NK-92 (cell line): Measurements from ENCODE around the gene HSD11B1L.
"Not testable (repeated sequence)": the region's sequence is repeated elsewhere in the genome, so short reads cannot be mapped to it uniquely, and the experiment has no call there.

Source experiments
- DNase-seq: peaks from one replicate; lab custom pipeline; 2025; ENCODE audit not compliant: unreplicated experiment; lab: John Stamatoyannopoulos, UW

The HSD11B1L gene

DNA sequence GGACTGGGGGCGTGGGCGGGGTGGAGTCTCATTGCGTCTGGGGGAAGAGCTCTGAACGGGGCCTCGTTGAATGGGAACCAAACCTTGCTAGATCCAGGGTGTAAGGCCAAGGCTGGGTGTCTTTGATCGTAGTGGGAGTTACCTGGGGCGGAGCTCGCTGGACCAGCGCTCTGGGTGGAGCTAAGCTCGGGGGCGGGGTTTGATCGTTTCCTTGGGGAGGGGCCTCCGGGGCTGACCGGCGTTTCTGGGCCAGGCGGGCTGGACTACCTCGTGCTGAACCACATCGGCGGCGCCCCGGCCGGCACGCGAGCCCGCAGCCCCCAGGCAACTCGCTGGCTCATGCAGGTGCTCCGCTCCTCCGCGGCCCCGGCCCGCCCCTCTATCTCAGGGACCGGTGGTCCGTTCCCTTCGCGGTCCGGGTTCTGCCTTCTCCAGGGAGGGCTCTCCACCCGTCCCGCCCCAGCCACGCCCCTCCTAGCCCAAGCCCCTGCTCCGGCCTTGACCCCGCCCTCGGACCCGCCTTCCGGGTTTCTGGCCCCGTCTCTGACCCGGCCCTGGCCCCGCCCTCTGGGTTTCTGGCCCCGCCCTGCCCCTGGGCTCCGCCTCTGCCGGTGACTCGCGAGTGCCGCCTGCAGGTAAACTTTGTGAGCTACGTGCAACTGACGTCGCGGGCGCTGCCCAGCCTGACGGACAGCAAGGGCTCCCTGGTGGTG lies 6.0 kb downstream of the HSD11B1L start:
- peak; percentile 48 for DNase-seq

DNA sequence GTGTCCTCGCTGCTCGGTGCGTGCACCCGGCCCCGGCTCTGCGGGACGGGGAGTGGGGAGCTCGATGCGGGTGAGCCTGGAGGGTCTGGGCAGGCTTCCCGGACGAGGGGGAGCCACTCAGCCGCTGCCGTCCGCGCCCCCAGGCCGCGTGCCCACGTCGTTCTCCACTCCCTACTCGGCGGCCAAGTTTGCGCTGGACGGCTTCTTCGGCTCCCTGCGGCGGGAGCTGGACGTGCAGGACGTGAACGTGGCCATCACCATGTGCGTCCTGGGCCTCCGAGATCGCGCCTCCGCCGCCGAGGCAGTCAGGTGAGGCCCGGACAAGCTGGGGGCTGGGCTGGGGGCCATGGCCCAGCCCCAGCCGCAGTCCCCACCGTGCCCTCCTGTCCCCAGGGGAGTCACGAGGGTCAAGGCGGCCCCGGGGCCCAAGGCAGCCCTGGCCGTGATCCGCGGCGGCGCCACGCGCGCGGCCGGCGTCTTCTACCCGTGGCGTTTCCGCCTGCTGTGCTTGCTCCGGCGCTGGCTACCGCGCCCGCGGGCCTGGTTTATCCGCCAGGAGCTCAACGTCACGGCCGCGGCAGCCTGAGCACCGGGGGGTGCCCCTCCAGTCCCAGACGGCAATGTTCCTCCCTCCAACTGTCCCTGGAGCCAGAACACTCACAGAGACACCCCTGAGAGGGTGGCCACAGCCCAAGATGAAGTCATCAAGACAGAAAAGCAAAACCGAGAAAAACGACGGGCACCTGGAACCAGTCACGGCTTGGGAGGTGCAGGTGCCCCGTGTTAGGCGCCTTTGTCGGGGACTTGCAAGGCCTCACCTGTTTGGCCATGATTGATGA lies 6.8 kb downstream of the HSD11B1L start:
- DNase-seq = no peak

- not testable (repeated sequence) for DNase-seq
Observed at GRCh38 chr19:5688262-5688881, 7.5 kb downstream of the HSD11B1L start.

DNA sequence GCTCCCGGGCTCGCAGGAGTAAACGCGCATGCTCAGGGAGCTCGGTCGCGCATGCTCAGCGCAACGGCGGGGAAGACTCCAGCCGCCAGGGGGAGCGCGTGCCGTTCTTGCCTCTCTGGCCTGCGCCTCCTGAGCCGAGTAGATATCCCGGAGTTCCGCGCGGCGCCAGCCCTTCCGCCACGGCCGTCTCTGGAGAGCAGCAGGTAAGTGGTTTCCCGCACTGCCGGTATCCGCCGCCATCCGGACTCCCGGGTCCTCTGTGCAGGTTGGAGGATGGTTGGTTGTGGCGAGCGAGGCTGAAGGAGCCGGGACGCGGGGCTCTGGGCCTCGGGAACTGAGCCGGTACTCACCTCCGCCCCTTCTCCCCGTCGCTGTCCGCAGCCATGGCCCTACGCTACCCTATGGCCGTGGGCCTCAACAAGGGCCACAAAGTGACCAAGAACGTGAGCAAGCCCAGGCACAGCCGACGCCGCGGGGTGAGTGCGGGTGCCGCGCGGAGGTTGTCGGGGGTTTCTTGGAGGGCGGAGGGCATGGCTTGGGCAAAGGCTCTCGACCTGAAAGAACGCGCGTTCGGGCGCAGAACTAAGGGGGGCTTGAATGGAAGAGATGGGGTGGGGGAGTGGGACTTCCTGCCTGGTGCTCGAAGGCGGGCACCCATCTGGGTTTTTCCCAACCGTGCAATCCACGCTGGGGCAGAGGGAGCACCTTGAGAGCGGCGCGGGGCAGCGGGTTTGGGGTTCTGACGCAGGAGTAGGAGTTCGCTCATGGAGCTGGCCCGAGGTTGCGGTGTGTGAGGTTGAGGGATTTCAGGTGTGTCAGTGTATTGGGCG lies 9.5 kb downstream of the HSD11B1L start, which contains the start of gene RPL36:
TSS of gene RPL36 (plus strand) at position 171 of the 830 bp plus-strand sequence. CDS start at position 384, 213 bp downstream.
- DNase-seq = peak; percentile 94

DNA sequence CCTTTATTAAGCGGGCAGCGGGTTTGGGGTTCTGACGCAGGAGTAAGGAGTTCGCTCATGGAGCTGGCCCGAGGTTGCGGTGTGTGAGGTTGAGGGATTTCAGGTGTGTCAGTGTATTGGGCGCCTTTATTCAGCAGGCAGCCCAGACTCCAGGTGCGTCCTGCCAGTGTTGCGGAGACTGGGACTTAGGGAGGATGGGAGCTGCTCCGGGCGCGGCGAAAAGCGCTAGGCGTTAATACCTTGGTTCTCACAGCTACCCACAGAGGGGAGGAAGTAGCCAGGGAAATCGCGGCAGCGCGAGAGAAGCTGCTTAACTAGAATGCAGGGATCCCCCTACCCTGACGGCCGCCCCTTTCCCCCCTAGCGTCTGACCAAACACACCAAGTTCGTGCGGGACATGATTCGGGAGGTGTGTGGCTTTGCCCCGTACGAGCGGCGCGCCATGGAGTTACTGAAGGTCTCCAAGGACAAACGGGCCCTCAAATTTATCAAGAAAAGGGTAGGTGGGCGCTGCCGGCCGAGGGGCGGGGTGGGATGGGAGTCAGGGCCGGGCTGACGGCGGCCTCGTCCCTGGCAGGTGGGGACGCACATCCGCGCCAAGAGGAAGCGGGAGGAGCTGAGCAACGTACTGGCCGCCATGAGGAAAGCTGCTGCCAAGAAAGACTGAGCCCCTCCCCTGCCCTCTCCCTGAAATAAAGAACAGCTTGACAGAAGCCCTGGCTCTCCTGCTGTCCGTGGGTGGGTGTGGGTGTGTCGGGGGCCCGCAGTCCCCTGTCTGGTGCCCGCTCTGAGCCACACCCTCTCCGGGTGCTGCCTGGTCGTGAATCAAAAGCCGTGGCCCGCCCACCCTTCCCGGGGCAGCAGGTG lies 10.4 kb downstream of the HSD11B1L start:
- no peak for DNase-seq

- DNase-seq = no peak
Observed at GRCh38 chr19:5691822-5692722, 11.2 kb downstream of the HSD11B1L start.

DNA sequence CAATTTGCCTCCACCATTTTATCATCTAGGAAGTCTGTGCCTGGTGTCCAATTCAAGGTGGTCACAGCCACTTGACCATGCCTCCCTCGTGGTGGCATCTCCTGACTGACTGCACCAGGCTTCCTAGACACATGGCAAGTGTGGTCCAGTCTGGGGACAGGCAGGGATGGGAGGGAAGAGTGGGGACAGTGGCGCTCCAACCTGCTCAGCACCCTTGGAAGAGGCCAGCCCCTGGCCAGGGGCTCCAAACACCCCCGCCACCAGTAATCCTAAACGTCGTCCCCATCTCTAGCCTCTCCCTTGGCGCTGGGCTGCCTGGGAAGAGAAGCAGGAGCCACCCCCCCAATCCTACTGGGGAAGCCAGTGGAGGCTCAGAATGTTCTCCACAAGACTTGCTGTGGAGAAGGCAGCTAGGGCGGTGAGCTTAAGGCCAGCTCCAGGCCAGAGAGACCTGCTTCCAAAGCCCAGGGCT lies 11.9 kb downstream of the HSD11B1L start:
- no peak for DNase-seq

DNA sequence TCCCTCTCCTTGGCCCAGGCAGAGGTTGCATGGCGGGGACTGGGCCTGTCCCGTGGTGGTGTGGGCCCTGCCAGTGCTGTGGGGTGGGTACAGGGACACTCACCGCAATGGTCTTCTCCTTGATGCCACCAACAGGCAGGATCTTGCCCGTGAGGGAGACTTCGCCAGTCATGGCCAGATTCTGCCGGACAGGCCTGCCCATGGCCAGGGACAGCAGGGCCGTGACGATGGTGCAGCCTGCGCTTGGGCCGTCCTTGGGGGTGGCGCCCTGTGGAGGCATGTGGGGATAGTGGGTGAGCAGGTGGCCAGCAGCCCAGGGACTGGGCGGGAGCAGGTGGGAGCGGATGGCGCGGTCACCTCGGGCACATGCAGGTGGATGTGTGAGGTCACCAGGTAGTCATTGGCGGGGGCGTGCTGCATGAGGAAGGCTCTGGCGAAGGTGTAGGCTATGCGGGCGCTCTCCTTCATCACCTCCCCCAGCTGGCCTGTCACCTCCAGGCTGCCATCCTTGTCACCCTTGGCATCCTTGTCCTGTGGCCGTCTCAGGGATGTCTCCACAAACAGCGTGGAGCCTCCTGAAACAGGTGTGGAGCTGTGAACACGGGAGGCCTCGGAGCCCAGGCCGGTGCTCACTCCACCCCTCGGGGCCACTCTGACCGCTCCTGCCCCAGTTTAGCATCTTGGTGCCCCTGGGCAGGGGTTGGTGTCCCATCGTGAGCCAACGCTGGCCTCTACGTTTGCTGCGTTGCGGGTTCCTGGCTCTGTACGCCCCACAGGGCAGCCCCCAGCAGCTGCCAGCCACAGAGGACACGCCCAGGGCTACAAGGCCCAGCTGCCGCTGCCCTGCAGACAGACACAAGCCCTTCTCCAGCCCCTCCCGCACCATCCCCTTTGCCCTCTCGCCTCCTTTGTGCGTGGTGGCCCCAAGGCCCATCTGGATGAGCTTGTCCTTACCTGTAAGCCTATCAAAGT lies 12.7 kb downstream of the HSD11B1L start:
- no peak for DNase-seq

DNA sequence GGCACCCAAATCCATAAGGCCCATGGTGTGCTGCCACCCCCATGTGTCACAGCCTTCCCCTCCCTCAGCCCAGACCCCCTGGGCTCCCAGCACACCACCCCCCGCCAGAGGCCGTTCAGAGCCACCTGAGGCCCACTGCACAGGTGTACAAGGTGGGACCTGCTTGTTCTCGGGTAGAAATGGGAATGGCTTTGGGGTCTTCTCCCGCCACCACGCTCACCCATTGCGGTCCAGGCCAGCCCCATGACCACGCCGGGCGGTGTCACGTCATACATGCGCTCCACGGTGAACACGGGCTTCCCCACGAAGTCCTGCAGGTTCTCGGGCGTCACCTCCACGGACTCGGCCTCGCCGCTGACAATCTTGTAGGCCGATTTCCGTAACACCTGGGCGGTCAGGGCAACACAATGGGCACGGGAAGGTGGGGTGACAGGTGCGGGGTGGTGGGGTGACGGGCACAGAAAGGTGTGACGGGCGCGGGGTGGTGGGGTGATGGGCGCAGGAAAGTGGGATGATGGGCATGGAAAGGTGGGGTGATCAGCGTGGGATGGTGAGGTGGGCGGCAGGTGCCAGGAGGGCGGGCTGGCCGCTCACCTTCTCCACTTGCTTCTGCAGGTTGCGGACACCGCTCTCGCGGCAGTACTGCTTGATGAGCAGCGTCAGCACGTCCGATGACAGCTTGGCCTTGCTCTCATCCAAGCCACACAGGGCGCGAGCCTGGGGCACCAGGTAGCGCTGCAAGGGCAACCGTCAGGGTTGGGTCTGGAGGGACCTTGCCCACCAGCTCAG lies 13.5 kb downstream of the HSD11B1L start:
- DNase-seq = no peak

DNA sequence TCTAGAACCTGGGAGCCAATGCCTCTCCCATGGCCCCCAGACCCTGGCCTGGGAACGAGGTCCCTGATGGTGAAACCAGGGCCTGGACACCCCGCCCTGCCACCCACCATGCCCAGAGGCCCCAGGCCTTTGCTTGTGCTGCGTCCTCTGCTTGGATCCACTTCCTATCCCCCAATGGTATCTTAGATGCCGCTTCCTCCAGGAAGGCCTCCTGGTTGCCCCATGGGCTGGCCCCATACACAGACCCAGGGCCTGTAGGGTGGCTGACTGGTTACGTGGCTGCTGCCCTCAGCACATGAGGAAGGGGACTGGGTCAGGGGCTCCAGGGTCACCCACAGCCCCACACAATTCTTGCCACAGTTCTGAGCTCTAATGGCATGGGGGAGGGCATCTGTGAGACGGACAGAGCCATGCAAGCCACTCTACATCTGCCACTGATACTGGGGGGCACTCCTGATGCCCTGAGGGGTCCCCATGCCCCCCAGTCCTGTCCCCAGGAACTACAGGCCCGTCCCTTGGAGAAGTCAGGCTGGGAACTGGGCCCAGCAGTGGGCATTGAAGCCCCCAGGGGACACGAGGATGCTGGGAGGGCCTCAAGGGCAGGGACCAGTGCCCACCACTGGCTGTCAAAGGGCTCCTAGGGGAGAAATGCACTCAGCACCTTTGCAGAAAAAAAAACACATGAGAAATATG lies 14.3 kb downstream of the HSD11B1L start:
- no peak for DNase-seq

DNA sequence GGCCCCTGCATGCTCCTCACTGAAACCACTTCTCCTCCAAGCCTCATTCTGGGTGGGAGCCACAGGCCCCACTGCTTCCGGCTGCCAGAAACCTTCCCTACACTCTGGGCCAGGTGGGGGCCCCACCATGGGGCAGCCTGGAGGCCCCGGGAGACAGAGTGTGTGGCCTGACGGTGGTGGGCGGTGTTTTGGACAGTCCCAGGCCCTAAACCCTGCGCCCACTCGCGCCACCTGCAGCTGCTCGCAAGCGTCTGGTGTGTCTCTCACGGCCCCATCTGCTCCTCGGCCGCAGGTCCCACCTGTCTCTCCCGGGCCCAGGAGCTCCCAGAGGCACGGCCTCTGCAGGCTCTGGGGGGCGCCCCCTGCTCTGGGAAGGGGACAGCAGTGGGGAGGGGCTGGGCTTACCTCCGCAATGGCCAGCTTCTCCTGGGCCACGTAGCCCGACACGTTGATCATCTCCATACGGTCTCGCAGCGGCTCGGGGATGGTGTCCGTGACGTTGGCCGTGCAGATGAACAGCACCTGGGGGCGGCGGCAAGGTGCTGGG lies 14.9 kb downstream of the HSD11B1L start:
- no peak for DNase-seq

GRCh38 chr19:5696196-5697021 lies 15.6 kb downstream of the HSD11B1L start:
- no peak for DNase-seq

DNA sequence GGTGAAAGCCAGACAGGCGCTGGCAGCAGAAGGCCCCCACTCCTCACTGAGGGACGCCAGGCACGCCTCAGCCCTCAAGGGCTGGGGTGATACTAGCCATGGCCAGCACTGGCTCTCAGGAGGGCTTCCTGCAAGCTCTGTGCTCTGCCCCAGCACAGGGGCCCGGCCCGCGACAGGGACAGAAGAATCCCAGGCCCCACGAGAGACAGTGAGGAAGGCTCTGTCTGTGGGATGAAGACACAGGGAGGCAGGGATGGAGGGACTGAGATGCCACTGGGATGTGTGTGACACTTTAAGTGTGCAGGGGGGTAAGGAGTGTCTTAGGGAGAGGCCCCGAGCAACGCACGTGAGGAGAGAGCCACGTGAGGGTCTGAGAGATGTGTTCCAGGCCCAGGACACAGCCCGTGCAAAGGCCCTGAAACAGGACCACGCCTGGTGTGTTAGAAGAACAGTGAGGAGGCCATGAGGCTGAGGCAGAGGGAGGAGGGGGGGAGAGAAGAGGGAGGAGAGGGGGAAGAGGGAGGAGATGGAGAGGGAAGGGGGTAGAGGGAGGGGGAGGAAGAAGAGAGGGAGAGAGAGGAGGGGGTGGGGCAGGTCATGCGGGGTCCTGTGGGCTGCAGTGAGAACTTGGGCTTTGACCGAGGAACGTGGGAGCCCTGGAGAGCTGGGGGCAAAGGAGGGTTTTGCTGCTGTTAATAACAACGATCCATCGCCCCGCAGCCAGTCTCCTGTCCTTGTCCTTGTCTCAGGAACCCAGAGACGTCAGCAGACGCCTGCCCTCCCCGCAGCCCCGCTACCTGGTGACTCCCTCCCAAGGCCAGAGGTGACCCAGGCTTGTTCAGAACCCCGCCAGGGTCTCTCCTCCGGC lies 16.4 kb downstream of the HSD11B1L start:
- DNase-seq = no peak
